ENCODE data around the gene ZKSCAN2.

The ZKSCAN2 gene

DNA sequence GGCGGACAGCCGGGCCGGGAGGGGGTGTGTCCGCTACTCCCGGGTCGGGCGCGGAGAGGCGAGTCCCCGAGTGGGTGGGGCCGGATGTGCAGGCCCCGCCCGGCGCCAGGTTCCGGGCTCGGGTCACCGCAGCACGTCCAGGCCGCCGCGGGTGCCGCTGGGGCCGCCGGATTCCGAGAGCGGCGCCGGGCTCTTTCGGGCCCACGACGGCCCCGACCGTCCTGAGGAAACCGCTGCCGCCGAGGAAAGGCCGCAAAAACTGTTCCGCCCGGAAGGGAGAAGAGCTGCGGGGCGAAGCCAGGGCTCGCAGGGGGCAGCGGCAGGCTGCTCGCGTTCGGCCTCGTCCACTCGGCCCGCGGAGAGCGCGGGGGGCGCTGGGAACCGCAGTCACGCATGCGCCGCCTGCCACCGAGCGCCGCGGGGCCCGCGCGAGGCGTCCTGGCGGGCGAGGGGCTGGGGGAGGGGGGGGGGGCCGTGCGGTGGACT lies at the start of gene ZKSCAN2:
TSS of gene ZKSCAN2 (minus strand) at position 376 of the 486 bp plus-strand sequence. CDS start 718 bp downstream, outside the sequence.
- peak; percentile 74 for DNase-seq

DNA sequence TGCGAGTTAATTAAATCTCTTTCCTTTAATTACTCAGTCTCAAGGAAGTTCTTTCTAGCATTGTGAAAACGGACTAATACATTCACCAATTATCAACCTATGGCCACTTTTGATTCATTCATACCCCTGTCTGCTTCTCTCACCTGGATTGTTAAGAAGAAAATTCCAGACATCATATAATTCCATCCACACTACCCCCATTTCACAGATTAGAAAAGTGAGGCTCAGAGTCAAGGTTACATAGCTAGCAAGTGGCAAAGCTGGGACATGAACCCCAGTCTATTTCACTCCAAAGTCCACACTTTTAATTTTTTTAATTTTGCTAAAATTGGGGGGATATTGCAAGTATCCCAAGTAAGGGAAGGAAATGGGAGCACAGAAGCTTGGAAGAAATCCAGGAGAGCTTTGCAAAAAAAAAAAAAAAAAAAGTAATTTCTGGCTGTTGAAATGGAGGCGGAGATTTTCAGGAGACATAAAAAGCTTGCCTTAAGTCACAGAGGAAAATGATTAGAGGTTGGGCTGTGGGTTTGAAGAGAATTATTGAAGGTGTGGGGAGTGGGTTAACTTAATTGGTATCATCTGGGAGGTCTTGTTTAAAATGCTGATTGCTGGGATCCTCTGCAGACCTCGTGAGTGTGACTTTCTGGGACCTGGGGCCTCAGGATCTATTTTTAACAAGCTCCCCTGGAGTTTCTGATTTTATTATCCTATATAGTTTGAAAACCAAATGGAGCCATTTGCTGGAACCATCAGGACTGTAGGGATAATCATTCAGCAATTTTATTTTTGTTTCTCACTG lies 42.3 kb upstream of the ZKSCAN2 start:
- DNase-seq, result no peak

DNA sequence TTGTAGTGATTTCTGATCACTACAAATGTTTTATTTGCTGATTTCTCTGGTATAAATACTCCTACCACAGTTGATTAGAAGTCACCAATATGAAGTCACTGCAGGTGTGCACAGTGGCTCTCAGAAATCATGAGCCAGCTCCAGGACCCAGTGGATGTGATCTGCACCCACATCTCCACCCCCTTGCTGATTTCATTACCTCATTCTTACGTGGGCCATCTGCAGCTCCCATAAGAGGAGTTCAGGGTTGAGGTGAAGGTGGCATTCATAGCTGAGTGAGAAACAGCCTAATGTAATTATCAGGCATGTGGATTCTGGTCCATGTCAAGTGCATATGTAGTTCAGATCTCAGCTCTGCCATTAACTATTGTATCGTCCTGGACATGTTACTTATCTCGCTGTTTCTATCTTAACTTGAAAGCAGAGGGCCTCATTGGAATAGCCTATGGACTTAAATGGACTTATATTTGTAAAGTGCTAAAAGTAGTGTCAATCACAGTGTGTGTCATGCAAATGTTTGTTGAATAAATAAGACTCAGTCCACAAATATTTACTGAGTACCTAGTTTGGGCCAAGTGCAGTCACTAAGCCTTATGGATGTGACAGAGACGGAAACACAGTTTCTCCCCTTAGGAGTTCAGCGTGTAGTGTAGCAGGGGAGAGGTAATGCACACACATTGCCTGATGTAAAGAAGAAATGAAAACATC lies 40.7 kb upstream of the ZKSCAN2 start:
- no peak for DNase-seq

GRCh38 chr16:25297151-25297787 lies 39.6 kb upstream of the ZKSCAN2 start:
- DNase-seq, result no peak

DNA sequence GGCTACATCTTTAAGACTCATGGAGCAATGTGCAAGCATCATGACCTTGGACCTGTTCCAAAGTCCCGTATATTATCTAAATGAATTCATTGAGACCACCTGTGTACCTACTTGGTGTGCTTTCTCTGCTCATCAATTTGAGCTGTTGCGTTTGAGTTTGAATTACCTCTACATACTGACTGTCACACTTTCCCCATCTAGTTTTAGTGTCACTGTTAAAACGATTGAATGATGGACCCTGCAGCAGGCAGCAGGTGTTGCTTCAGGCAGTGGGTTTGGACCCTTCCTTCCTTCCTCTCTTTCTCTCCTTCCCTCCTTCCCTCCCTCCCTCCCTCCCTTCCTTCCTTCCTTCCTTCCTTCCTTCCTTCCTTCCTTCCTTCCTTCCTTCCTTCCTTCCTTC lies 33.9 kb upstream of the ZKSCAN2 start:
- DNase-seq, result no peak

DNA sequence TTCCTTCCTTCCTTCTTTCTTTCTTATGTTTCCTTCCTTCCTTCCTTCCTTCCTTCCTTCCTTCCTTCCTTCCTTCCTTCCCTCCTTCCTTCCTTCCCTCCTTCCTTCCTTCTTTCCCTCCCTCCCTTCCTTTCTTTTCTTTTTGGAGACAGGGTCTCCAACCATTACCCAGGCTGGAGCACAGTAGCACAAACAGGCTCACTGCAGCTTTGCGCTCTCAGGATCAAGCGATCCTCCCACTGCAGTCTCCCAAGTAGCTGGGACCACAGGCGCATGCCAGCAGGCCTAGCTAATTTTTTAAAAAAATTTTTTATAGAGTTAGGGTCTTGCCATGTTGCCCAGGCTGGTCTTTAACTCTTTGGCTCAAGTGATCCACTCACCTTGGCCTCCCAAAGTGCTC lies 31.8 kb upstream of the ZKSCAN2 start:
- DNase-seq, result no peak

DNA sequence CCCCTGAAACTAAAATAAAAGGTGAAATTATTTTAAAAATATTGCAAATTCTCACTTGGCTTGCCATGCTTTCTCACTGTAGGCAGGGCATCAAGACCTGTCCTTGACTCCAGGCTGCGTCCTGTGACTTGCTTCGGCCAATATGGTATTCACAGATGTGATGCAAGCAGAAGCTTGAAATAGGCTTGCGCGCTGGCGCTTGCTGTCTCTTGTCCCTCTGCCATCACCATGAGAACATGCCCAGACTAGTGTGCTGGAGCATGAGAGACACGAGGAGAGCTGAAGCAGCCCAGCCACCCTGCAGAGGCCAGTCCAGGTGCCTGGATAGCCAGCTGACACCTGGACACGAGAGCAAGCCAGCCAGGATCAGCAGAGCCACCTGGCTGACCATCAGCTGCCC lies 21.8 kb upstream of the ZKSCAN2 start:
- DNase-seq, result no peak

DNA sequence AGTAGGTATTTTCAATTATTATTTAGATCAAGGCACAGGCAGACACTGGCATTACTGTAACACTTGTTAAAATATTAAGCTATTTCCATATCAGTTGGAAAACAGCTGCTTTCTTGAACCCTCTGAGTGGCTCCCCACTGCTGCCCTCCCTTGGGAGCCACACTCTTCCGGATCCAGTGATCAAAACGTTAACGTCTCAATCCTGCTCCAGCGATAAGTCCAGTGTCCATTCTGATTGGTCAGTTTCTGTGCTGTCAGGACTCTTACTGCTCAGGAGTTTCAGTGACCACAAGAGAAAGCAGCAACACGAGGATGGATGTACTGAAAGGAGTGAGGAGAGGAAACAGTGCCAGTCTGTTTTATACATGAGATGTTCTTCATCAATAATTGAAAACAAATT lies 13.8 kb upstream of the ZKSCAN2 start:
- DNase-seq, result no peak

DNA sequence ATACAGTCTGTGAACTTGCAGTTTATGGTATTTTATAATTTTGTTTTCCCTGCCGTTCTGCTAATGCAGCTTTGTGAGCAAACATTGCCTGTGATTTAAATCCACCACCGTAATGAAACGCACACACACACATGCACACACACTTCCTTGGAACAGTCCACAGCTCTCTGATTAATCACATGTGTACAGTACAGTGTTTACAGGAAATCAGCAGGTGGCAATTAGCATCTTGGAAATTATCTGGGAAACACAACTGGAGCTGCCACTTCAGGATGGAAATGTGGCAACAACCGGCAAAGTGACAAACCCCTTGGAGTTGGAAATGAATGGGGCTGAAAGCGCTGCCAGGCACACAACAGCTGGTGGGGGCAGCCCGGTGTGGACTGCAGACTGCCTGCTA lies 12.9 kb upstream of the ZKSCAN2 start:
- no peak for DNase-seq

DNA sequence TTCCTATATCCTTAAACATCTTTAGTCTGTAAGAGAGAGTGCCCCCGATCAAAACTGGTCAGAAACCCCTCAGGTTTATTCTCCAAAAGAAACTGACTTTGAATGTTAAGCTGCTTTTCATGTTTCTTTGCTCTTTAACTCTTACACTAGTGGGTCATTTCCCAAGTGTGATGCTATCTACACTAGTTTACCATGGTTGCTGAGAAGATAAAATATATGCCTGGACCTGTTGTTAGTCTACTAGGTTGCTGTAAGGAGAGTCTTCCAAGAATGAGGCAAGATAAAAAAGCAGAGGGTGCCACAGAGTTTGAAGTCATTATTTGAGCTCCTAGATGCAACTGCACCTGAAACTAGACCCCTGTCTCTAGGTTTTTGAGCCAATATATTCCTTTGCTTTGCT lies 12.2 kb upstream of the ZKSCAN2 start:
- DNase-seq, result no peak

- DNase-seq, result no peak
Measured at GRCh38 chr16:25265968-25266367, 8.3 kb upstream of the ZKSCAN2 start.

DNA sequence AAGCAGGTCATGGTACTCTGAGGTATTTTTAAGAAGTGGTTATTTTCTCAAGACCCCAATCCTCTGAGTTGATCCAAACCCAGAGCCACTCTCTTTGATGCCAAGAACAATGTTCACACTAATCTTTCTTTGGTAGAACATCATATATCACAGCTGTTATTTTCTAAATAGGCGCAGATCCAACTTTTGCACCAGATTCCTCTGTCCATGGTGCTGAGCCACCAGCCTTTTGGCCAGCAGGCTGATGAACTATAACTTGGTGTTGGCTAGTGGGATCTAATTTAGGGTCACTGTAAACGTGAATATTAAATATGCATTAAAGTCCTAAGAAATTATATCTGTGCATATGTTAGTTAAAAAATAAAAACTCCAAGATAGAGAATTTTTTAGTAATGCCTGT lies 7.0 kb upstream of the ZKSCAN2 start:
- no peak for DNase-seq

- DNase-seq, result no peak
Measured at GRCh38 chr16:25260416-25260815, 2.8 kb upstream of the ZKSCAN2 start.

DNA sequence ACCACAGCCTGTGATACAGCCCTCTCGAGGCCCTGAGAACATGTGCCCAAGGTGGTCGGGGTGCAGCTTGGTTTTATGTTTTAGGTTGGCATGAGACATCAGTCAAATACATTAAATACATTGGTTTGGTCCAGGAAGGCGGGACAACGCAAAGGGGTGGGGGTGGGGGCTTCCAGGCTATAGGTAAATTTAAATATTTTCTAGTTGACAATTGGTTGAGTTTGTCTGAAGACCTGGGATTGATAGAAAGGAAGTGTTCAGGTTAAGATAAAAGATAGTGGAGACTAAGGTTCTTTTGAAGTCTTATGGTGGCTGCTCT lies 1.2 kb upstream of the ZKSCAN2 start:
- no peak for DNase-seq

GRCh38 chr16:25257956-25258860 lies 563 bp upstream of the ZKSCAN2 start:
- DNase-seq, result peak; percentile 75

- DNase-seq, result no peak
Measured at GRCh38 chr16:25256695-25257469, 763 bp downstream of the ZKSCAN2 start.

GRCh38 chr16:25253322-25253721 lies 4.3 kb downstream of the ZKSCAN2 start:
- no peak for DNase-seq

DNA sequence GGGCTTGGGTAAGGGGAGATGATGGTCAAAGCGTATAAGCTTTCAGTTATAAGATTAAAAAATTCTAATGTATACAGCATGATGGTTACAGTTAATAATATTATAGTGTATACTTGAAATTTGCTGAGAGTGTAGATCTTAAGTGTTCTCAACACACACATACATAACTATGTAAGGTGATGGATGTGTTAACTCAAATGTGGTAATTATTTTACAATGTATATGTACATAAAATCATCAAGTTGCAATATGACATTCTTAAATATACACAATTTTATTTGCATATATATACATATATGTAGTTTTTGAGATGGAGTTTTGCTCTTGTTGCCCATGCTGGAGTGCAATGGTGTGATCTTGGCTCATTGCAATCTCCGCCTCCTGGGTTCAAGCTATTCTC lies 7.2 kb downstream of the ZKSCAN2 start:
- DNase-seq, result no peak

- DNase-seq, result no peak
Measured at GRCh38 chr16:25235991-25236390, 21.7 kb downstream of the ZKSCAN2 start.

- DNase-seq, result no peak
Measured at GRCh38 chr16:25228372-25228771, 29.3 kb downstream of the ZKSCAN2 start.

DNA sequence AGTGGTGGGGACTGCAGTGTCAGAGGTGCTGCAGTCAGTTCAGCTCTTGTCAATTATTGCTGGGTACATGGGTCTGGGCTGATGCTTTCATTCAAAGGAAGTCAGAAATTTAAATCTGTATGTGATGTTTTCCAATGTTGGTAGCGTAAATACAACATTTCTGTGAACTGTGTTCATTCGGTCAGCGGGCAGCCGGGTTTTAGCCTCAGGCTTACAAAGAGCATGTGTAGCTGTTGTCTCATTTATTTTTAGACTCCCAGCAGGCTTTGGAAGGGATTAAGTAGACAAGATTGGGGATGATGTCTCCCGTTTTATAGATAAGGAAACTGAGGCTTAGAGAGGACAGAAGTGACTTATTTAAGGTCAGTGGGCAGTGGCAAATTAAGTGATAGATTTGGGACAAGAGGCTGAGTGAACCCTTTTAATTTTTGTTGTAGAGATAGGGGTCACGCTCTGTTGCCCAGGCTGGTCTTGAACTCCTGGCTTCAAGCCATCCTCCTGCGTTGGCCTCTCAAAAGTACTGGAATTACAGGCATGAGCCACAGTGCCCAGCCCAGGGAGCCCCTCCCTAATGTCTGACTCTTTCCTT lies 32.8 kb downstream of the ZKSCAN2 start:
- DNase-seq, result no peak

- no peak for DNase-seq
Measured at GRCh38 chr16:25223964-25224363, 33.7 kb downstream of the ZKSCAN2 start.
